Loucy (cell line): ENCODE data around the gene MEGF9.

Source experiments
- H2AFZ ChIP-seq: fragments of 200-600 bp; sonication (generic); 2 replicates; pipeline ENCODE4 v1.6.0; 2016; ENCODE audit warnings: antibody characterized with exemption, mild to moderate bottlenecking, low read length, moderate library complexity
- H3F3A ChIP-seq: fragments of 200-600 bp; 2 replicates; pipeline ENCODE4 v1.6.0; 2016; ENCODE audit warnings: antibody characterized with exemption, low read depth, mild to moderate bottlenecking
- H3K27me3 ChIP-seq: fragments of 200-600 bp; sonication (generic); 2 replicates; pipeline ENCODE4 v1.6.1; 2014; ENCODE audit warnings: low read length, mild to moderate bottlenecking; ENCODE audit not compliant: insufficient read depth, poor library complexity, severe bottlenecking
- H3K36me3 ChIP-seq: fragments of 200-600 bp; sonication (generic); 2 replicates; pipeline ENCODE4 v1.6.1; 2016; ENCODE audit warnings: low read length; ENCODE audit not compliant: insufficient read depth
- H3K4me1 ChIP-seq: fragments of 200-600 bp; sonication (generic); 2 replicates; pipeline ENCODE4 v1.5.1; 2014; ENCODE audit warnings: low read length, mild to moderate bottlenecking; ENCODE audit not compliant: insufficient read depth, poor library complexity, severe bottlenecking
- H3K4me2 ChIP-seq: fragments of 200-600 bp; sonication (generic); 2 replicates; pipeline ENCODE4 v1.6.0; 2014; ENCODE audit warnings: antibody characterized with exemption, low read length, low read depth, mild to moderate bottlenecking; ENCODE audit not compliant: poor library complexity, severe bottlenecking
- H3K4me3 ChIP-seq: fragments of 200-600 bp; sonication (generic); 2 replicates; pipeline ENCODE4 v1.5.1; 2014; ENCODE audit warnings: low read length, mild to moderate bottlenecking, mixed read lengths; ENCODE audit not compliant: poor library complexity, severe bottlenecking
- H3K79me2 ChIP-seq: fragments of 200-600 bp; sonication (generic); 2 replicates; pipeline ENCODE4 v1.6.1; 2014; ENCODE audit warnings: low read length; ENCODE audit not compliant: insufficient read depth
- H3K9ac ChIP-seq: fragments of 200-600 bp; sonication (generic); 2 replicates; pipeline ENCODE4 v1.6.0; 2014; ENCODE audit warnings: mild to moderate bottlenecking, low read depth, low read length, moderate library complexity; ENCODE audit not compliant: poor library complexity, severe bottlenecking
- H3K9me2 ChIP-seq: fragments of 200-600 bp; sonication (generic); replicated peaks from 2 replicates; pipeline ENCODE4 v1.6.1; 2016; ENCODE audit warnings: low read depth, low read length, mixed read lengths
- H3K9me3 ChIP-seq: fragments of 200-600 bp; sonication (generic); 2 replicates; pipeline ENCODE4 v1.6.1; 2014; ENCODE audit warnings: mild to moderate bottlenecking, antibody characterized with exemption, low read length, low read depth; ENCODE audit not compliant: insufficient read depth
- H4K20me1 ChIP-seq: fragments of 200-600 bp; sonication (generic); 2 replicates; pipeline ENCODE4 v1.6.0; 2014; ENCODE audit warnings: antibody characterized with exemption, low read length, mild to moderate bottlenecking; ENCODE audit not compliant: insufficient read depth, poor library complexity, severe bottlenecking
- CTCF ChIP-seq: fragments of 200-600 bp; sonication (generic); conservative IDR thresholded peaks from 2 replicates; pipeline ENCODE4 v1.5.1; 2014; ENCODE audit warnings: mild to moderate bottlenecking, antibody characterized with exemption, low read length
- EZH2phosphoT487 ChIP-seq: fragments of 200-600 bp; IDR thresholded peaks from 2 replicates; pipeline ENCODE4 v1.6.1; 2018; ENCODE audit warnings: antibody characterized with exemption, mild to moderate bottlenecking, moderate library complexity, borderline replicate concordance

Gene MEGF9

GRCh38 chr9:120626512-120626911 lies 87.8 kb downstream of the MEGF9 start:
- Histone ChIP-seq H3K4me2 (no peak overlapping the region), H3F3A (no peaks in the 10 kb centered on the region), H3K9ac (no peak overlapping the region), H3K4me3 (no peak overlapping the region), H3K36me3 (no peaks in the 10 kb centered on the region; the same call in 1 of the 2 replicates), H4K20me1 (no peaks in the 10 kb centered on the region), H3K9me3 (no peaks in the 10 kb centered on the region), H3K4me1 (peaks cover 4% of the 10 kb centered on the region), H2AFZ (no peak overlapping the region), H3K79me2 (no peaks in the 10 kb centered on the region), H3K9me2 (no peaks in the 10 kb centered on the region), H3K27me3 (no peaks in the 10 kb centered on the region)
- TF ChIP-seq CTCF (no peak), EZH2phosphoT487 (no peak)

- H3K79me2 ChIP-seq, result no peaks in the 10 kb centered on the region
- H4K20me1 ChIP-seq, result no peaks in the 10 kb centered on the region
- no peak overlapping the region for H3K4me2 ChIP-seq
- H3K4me1 ChIP-seq, result peaks cover 4% of the 10 kb centered on the region
- no peaks in the 10 kb centered on the region; the same call in 1 of the 2 replicates for H3K36me3 ChIP-seq
- H2AFZ ChIP-seq, result no peak overlapping the region
- TF ChIP-seq EZH2phosphoT487 (no peak), CTCF (no peak)
- H3K4me3 ChIP-seq, result no peak overlapping the region
- H3K9ac ChIP-seq, result no peak overlapping the region
- H3K9me2 ChIP-seq, result no peaks in the 10 kb centered on the region
- H3K9me3 ChIP-seq, result no peaks in the 10 kb centered on the region
- no peaks in the 10 kb centered on the region for H3K27me3 ChIP-seq
- no peaks in the 10 kb centered on the region; the same call in 1 of the 2 replicates for H3F3A ChIP-seq
Observed at GRCh38 chr9:120625222-120625621, 89.0 kb downstream of the MEGF9 start.

GRCh38 chr9:120622790-120623189 lies 91.5 kb downstream of the MEGF9 start:
- H3K4me1 ChIP-seq, result peaks cover 4% of the 10 kb centered on the region
- H3K9me2 ChIP-seq, result no peaks in the 10 kb centered on the region
- no peaks in the 10 kb centered on the region for H3K9me3 ChIP-seq
- H2AFZ ChIP-seq, result no peak overlapping the region
- no peaks in the 10 kb centered on the region; the same call in 1 of the 2 replicates for H3K36me3 ChIP-seq
- H3K4me3 ChIP-seq, result no peak overlapping the region
- no peaks in the 10 kb centered on the region for H3K79me2 ChIP-seq
- H3K9ac ChIP-seq, result no peak overlapping the region
- H3F3A ChIP-seq, result no peaks in the 10 kb centered on the region; the same call in 1 of the 2 replicates
- H3K27me3 ChIP-seq, result no peaks in the 10 kb centered on the region
- no peaks in the 10 kb centered on the region for H4K20me1 ChIP-seq
- no peak for TF ChIP-seq CTCF
- TF ChIP-seq EZH2phosphoT487, result no peak
- no peak overlapping the region for H3K4me2 ChIP-seq
